HG02763 (cell line): ENCODE results near the gene RNF7.
"Not testable (repeated sequence)": the region's sequence is repeated elsewhere in the genome, so short reads cannot be mapped to it uniquely, and the experiment has no call there.

Experiments
- ATAC-seq: cut with Tn5 transposase; IDR thresholded peaks from one replicate; pipeline ENCODE4 v1.9.1; 2021; ENCODE audit warnings: mild to moderate bottlenecking, moderate library complexity; ENCODE audit not compliant: unreplicated experiment

The RNF7 gene

DNA sequence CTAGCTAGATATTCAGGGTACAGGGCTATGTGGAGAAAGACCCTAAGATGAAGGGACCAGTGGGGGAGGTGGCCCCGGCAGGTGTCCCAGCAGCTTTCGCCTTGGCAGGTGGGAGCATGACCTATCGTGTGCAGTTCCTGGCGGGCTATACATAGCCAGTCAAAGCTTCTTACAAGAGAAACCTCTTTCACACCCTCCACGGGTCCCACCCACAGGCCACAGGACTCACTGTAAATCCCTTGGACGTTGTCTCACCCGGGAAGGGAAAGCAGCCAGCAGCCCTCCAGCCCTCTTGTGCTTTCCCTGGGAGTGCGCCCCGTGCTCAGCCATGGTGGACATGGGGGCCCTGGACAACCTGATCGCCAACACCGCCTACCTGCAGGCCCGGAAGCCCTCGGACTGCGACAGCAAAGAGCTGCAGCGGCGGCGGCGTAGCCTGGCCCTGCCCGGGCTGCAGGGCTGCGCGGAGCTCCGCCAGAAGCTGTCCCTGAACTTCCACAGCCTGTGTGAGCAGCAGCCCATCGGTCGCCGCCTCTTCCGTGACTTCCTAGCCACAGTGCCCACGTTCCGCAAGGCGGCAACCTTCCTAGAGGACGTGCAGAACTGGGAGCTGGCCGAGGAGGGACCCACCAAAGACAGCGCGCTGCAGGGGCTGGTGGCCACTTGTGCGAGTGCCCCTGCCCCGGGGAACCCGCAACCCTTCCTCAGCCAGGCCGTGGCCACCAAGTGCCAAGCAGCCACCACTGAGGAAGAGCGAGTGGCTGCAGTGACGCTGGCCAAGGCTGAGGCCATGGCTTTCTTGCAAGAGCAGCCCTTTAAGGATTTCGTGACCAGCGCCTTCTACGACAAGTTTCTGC is 40.1 kb downstream of the RNF7 start:
- no peak for ATAC-seq

DNA sequence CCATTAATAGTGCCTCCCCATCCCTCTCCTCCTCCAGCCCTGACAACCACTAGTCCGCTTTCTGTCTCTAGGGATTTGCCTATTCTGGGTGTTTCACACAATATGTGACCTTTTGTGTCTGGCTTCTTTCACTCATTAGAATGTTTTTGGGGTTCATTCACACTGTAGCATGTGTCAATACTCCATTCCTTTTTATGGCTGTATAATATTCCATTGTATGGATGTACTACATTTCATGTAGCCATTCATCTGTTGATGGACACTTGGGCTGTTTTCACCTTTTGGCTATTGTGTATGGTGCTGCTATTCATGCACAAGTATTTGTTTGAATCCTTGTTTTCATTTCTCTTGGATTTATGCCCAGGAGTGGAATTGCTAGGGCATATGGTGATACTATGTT is 41.6 kb downstream of the RNF7 start:
- no peak for ATAC-seq

DNA sequence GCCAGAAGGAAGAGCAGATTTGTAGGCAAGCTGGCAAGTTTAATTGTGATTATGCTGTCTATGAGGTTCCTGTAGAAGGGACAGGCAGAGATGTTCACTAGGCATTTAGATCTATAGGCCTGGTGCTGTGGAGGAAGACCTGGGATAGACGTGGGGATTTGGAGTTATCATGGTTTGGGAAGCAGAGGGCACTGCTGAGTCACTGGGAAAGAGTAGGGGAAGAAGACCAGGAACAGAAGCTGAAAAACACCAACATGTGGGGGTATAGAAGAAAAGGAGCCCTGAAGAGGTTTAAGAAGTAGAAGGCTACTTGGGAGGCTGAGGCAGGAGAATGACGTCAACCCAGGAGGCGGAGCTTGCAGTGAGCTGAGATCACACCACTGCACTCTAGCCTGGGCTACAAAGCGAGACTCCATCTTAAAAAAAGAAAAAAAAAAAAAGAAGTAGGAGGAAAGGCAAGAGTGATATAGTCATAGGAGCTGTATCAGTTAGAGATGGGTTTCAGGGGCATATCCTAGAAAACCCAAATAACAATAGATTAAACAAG is 44.4 kb downstream of the RNF7 start:
- ATAC-seq, result no peak

DNA sequence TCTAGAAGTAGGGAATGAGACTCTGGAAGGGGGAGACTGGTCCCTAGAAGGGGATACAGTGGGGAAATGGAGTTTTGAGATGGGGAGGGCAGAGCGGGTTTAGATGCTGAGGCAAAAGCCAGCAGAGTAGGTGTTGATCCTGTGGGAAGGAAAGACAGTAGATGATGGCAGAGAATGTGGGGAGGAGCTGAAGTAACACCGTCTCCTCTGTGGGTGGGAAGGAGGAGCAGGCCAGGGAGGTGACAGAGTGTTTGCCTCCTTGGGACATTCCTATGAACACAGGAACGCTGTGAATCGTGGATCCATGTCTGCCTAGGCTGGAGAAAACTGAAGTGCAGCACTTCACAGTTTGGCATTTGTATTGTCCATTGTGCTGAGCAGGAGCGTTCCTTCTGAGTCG is 45.5 kb downstream of the RNF7 start:
- ATAC-seq, result no peak

DNA sequence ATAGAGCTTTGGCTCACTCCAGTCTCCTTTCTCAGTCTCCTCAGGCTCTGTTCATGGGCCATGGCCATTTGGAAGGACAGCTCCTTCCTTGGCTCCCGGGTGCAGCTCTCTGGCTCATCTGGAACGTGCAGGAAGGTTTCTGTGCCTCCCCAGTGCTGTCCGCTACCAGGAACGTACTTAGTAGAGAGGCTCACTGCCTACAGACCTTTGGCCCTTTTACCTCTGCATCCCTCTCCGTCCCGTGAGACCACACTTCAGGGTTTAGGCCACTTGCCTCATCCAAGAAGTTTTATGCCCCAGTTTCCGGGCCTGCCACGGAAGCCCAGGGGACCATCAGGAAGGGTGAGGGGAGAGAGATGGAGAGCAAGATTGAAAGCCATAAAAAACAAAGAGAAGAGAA is 46.0 kb downstream of the RNF7 start:
- ATAC-seq, result no peak

DNA sequence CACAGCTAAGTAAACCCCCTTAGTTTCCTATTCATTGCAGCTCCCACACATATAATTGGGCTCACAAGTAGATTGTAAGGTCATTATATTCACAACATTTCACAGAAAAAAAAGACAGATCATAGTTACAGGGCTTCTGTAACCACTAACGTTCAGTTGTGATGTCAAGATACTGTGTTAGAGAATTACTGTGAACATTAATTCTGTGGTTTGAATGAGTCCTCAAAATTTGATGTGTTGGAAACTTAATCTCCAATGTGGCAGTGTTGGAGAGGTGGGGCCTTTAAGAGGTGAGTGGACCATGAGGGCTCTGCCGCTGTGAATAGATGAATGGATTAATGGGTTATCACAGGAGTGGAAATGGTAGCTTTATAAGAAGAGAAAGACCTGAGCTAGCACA is 46.4 kb downstream of the RNF7 start:
- no peak for ATAC-seq

DNA sequence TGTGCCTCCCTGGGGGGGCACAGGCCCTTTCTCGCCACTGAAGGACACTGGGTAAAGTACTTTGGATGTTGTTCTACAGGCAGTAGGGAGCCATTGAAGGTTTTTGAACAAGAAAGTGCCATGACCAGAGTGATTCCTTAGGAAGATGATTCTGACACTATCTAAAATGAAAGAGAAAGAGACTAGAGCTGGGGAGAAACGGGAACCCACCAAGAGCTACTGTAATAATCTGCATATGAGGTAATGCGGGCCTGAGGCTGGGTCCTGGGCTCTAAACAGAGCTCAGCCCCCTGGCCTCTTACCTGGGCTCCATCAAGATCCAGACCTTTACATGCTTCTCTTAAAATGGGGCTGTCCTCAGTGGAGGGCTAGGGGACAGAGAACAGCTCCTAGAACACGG is 50.1 kb downstream of the RNF7 start:
- no peak for ATAC-seq

DNA sequence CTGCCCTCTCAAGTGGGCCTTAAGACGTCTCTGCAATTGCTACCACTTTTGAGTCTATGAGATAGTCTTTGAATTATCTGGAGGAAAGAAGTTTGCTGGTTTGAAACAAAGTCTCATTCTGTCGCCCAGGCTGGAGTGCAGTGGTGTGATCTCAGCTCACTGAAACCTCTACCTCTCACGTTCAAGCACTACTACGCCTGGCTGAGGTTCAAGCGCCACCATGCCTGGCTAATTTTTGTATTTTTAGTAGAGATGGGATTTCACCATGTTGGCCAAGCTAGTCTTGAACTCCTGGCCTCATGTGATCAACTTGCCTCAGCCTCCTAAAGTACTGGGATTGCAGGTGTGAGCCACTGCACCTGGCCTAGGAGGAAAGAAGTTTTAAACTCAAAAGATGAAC is 50.7 kb downstream of the RNF7 start:
- not testable (repeated sequence) for ATAC-seq

DNA sequence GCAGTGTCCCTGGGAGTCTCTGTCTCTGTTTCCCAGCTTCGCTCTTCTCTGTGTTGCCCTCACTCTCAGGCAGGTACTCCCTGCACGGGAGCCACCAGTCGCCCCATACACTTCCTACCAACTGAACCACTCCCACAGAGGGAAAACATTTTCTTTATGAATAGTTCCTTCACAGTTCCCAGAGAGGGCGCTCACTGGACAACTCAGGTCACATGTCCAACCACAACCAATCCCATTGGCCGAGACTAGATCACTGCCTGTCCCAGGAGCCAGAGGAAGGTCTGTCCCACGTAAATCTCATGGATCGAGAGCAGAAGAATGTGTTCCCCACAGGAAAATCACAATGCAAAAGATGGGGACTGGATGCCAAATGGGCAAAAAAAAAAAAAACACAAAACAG is 51.2 kb downstream of the RNF7 start:
- ATAC-seq, result no peak

DNA sequence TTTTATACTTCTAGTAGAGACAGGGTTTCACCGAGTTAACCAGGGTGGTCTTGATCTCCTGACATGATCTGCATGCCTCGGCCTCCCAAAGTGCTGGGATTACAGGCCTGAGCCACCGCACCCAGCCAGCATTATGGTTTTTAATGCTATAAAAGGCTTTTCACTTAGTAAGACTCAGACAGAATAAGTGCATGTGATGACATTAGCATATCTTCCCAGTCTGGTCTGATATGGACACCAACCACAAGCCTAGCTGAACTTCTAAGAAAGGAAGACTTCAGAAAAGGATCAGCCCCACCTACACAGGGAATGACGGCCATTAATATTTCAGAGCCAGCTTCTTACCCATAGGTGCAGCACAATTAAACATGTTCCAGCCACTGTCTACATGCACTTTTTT is 52.1 kb downstream of the RNF7 start:
- ATAC-seq, result no peak

DNA sequence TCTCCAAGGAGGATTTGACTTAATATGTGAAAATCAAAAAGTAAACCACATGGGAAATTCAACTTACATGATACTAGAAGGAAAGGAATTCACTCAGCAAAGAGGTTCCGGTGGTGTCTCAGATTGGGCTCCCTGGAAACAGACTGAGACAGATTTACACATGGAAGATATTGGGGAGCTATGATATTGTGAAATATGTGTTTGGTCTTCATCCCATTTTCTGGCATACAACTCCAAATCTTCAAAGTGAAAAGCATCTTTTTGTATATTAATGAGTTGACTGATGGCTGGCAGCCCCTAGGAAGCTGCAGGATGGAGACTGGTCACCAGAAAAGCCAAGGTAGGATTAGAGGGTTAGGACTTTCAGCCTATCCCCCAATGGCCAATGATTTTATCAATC is 54.4 kb downstream of the RNF7 start:
- no peak for ATAC-seq

DNA sequence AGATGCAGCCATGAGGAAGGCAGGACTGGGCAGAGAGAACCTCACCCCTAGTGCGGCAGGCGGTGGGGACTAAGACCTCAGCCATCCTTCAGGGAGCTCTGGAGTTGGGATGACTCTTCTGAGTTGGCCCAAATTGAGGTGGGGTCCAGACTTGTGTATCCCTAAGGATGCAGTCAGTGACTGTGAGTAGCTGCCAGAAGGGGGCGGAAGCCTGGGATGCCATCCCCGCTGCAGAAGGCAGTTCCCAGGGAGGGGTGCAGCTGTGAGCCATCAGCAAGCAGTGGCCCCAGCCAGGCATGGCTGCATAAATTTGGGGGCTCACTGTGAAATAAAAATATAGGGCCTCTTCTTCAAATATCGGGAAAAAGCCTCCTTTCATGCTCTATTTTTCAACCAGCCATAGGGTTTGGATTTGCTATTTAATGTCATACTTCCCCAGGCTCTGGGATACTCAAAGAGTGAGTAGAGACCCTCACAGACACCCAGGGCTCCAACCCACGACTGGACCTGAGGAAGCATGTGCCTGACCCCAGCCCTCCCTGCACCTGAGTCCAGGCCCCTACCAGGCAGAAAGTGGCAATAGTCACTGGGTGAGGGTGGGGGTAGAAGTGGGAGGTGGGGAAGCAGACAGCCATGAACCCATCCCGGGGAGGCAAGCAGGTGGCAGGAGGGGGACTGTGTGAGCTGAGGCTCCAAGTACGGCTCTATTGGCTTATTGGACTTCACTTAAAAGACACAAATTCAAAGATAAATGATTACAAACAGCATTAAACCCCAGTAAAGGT is 55.6 kb downstream of the RNF7 start:
- ATAC-seq, result no peak

DNA sequence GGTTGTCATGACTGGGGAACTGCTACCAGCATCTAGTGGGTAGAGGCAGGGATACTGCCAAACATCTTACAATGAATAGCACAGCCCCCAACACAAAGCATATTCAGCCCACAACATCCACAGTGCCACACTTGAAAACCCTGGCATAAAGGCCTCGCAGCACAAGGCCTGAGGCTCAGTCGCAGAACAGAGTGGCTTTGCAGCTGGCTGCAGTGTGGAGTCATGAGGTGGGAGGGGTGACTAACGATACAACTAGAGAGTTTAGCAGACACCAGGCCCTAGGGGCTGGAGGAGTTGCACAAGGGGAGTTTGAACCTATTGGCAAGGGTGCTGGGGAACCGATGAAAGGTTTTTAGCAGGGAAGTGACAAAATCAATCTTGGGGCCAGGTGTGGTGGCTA is 57.2 kb downstream of the RNF7 start:
- no peak for ATAC-seq

DNA sequence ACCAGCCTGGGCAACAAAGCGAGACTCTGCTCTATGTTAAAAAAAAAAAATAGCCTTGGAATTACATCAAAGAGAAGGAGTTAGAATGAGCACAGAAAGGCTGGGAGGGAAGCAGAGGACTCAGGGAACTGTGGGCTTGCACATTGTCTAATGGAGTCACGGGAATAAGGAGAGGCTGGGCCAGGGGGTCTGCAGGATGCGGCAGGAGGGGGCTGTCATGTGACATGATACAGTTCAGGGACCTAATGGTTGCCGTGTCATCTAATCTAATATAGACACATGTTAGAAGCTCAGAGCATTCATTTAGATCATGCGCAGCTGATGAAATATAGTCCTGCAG is 57.6 kb downstream of the RNF7 start:
- no peak for ATAC-seq

DNA sequence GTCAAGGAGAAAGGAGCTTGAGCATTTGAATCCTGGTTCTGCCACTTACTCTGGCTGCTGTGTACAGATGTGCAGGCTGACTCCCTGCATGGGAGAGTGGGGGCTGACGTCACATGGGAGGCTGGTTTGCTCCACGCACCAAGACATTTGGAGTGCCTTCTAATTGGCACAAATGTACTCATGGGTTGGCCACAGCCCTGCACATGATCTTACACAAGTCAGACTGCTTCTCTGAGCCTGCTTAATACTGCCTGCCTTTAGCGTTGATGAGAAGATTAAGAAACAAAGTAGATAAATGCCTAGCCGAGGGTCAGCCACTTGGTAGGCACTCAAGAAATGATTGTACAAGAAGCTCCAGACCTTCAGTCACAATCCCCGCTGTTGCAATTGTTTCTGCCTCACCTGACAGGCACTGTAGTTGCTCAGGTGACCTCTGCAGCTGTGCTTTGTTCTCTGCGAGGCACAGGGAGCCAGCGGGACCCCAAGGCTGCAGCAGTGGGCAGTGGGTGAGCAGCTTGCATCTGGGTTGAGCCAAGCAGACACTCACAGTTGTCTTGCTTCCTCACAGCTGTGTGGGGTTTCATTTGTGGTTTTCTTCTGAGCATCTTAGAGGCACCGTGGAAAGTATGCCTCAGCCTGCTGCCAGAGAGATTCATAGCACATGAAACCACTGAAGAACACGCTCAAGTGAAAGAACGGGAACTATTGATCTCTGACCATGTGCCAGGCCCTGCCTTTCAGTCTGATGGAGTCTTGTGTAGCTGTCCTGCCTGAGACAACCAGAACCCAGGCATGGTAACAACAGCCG is 58.2 kb downstream of the RNF7 start:
- peak; percentile 97 for ATAC-seq
